ENCODE results near the gene ACHE. TPM values are rescaled to one million over a fixed set of nuclear protein-coding genes. Genes with fewer than 3 reads are reported as not detected.
A peak's percentile ranks its signal among the peaks of the same experiment; 100 is the strongest.

ACHE gene
- total RNA-seq, 1 experiment from 2014 or later = 10.4 TPM

DNA sequence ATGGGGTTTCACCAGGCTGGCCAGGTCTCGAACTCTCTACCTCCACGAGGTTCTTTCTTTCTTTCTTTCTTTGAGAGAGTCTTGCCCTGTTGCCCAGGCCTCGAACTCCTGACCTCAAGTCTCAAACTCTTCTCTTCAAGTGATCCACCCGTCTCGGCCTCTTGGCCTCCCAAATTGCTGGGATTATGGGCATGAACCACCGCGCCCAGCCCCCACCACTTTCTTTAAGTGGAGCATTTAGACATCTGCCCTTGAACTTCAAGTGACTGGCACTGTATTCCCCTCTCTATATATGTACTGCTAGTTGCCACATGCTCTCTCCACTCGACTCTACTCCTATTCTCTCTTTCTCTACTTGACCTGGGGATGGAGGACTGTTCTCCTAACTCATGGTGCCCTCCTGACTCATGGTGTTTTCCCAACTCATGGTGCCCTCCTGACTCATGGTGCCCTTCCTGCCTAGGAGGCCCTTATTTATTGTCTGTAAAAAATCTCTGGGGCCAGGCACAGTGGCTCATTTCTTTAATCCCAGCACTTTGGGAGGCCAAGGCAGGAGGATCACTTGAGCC lies 19.3 kb upstream of the ACHE start:
- BruUV-seq (replicated peaks) = no TSS peak
- Histone ChIP-seq H3K4me1 (ENCODE audit: control insufficient read depth, insufficient read depth, low read length) (no peaks in the 10 kb centered on the region), H3K27ac (ENCODE audit: low read length) (no peak overlapping the region), H3K4me3 (ENCODE audit: low read depth in 2 of 2, low read length in 2 of 2) (no peak overlapping the region), H3K27me3 (ENCODE audit: control insufficient read depth, insufficient read depth, low read length) (no peaks in the 10 kb centered on the region), H3K36me3 (ENCODE audit: control insufficient read depth, insufficient read depth, low read length) (no peaks in the 10 kb centered on the region), H3K9me3 (ENCODE audit: control insufficient read depth, insufficient read depth, low read depth, low read length) (no peaks in the 10 kb centered on the region)
- no peak for DNase-seq (ENCODE audit: low read depth, low spot score)
- ChIA-PET POLR2A (no interaction called here), CTCF (no interaction called here)
- no peak for TF ChIP-seq SIN3A (IDR thresholded peaks at IDR 0.05; ENCODE audit: borderline replicate concordance, insufficient read depth, low read depth, low read length)
- in situ Hi-C loops (cut with HindIII; ENCODE audit: low pct_unique_long_range_greater_than_20kb, low sequenced_read_pairs) (no loop called here), intact Hi-C loops (cut with micrococcal nuclease; ENCODE audit: unreplicated experiment) (no loop called here)
- ATAC-seq = peak; percentile 70; the same call in 1 of the 2 replicates

DNA sequence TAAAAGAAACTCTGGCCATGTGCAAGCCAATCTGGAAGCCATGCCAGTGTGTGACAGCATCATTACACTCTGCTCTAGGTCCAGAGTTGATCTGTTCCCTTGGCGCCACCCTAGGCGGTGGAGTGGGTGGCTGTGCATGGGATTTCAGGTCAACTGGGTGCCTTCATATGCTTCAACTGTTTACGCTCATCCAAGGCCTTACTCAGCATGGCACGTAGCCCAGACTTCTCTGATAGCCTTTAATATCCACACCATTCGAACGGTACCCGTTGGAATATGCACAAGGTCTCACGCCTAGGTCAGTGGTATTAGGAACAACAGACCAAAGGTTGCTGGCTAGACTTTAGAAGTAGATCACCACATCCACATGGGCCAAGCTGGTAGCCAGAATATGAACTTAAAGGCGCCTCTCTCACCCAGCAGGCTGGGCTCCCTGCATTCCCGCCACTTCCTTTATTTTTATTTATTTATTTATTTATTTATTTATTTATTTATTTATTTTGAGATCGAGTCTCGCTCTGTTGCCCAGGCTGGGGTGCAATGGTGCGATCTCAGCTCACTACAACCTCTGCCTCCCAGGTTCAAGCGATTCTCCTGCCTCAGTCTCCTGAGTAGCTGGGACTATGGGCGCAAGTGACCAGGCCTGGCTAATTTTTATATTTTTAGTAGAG lies 18.7 kb upstream of the ACHE start:
- in situ Hi-C loops (cut with HindIII; ENCODE audit: low pct_unique_long_range_greater_than_20kb, low sequenced_read_pairs) = no loop called here

More for the DNA sequence above, 18.7 kb upstream of the ACHE start:
- BruUV-seq (replicated peaks) = no TSS peak
- intact Hi-C loops (cut with micrococcal nuclease; ENCODE audit: unreplicated experiment) = no loop called here
- ATAC-seq (peak; percentile 62), DNase-seq (ENCODE audit: low read depth, low spot score) (no peak)
- no peaks in the 10 kb centered on the region for H3K36me3 ChIP-seq (ENCODE audit: control insufficient read depth, insufficient read depth, low read length)
- H3K27ac ChIP-seq (ENCODE audit: low read length) = no peak overlapping the region
- no peaks in the 10 kb centered on the region for H3K9me3 ChIP-seq (ENCODE audit: control insufficient read depth, insufficient read depth, low read depth, low read length)
- no peaks in the 10 kb centered on the region for H3K4me1 ChIP-seq (ENCODE audit: control insufficient read depth, insufficient read depth, low read length)
- CTCF ChIA-PET = no interaction called here
- H3K4me3 ChIP-seq (ENCODE audit: low read depth in 2 of 2, low read length in 2 of 2) = no peak overlapping the region
- no peaks in the 10 kb centered on the region for H3K27me3 ChIP-seq (ENCODE audit: control insufficient read depth, insufficient read depth, low read length)
- POLR2A ChIA-PET = no interaction called here
- TF ChIP-seq TCF7L2 (IDR thresholded peaks at IDR 0.05; ENCODE audit: low read depth, low read length) = no peak
- no peak for TF ChIP-seq SIN3A (IDR thresholded peaks at IDR 0.05; ENCODE audit: borderline replicate concordance, insufficient read depth, low read depth, low read length)
- no peak for TF ChIP-seq CTCF (IDR thresholded peaks at IDR 0.05)
- no peak for TF ChIP-seq REST (IDR thresholded peaks at IDR 0.05; ENCODE audit: insufficient read depth in 1 of 2, low read depth in 2 of 2, low read length in 1 of 2)
- TF ChIP-seq POLR2AphosphoS5 (IDR thresholded peaks at IDR 0.05; ENCODE audit: low read depth, low read length) = no peak
